DMS79 treated with DMSO at 0.1 percent for 48 hours (cell line): Measurements from ENCODE around the gene COL9A1.

Experiments
- DNase-seq: peaks from one replicate; lab custom pipeline; 2025; lab: John Stamatoyannopoulos, UW

The COL9A1 gene

DNA sequence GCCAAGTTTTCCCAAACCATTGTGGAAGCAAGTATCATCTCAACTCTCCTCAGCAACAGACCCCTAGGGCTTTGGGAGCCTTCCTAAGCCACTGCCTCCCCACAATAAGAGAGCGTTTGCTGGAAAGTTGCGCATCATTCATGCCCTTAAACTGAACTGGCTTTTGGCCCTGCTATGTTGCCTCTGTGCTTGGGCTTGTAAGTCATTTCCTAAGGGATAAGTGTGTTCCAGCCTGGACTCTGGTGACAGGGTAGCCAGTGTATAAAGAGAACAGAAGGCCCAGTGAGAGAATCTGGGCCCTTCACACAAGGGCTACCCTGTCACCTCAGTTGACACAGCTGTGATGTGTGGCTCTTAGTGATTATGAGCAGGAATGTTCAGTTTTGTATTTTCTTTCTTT lies 77.8 kb downstream of the COL9A1 start:
- no peak for DNase-seq

DNA sequence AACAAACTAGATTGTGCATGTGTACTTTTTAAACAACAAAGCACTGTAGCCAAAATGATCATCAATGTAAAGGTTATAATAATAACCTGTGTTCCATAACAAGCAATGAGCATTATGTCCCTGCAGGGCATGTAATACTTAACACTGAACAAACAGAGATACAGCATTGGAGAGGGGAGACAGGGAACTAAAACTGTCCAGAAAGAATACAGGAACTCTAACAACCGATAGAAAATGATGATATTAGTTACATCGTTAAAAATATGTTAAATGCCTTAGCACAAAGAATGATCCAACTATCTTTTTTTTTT lies 80.5 kb downstream of the COL9A1 start:
- DNase-seq, result no peak

DNA sequence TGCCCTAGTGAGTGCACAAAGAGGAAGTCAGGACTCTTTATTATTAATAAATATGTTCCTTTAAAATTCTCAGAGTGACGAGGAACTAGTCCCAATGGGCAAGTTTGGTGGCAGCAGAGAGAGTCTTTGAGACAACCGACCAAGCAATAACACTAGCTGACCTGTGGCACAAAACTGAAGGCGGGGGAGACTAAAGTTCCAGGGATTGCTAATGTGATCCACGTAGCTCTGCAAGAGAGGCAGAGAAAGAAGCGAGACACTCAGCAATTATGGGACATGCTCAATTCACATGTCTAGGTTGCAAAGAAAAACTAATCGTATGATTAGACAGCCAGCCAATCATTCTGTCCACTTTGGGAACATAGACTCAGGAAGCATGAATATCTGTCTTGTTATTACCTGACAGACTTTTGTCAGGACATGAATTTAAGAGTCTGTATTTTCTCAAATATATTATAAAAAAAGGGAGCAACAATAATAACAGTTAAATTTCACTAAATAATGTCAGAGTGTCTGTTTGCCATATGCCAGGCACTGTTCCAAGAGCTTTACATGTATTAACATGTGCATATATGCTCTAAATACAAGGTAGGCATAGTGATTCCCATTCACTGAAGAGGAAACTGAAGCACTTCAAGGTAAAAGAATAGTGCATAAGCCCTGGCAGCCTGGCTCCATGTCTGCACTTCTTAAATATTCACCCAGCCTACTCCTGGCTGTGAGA lies 81.0 kb downstream of the COL9A1 start:
- no peak for DNase-seq

DNA sequence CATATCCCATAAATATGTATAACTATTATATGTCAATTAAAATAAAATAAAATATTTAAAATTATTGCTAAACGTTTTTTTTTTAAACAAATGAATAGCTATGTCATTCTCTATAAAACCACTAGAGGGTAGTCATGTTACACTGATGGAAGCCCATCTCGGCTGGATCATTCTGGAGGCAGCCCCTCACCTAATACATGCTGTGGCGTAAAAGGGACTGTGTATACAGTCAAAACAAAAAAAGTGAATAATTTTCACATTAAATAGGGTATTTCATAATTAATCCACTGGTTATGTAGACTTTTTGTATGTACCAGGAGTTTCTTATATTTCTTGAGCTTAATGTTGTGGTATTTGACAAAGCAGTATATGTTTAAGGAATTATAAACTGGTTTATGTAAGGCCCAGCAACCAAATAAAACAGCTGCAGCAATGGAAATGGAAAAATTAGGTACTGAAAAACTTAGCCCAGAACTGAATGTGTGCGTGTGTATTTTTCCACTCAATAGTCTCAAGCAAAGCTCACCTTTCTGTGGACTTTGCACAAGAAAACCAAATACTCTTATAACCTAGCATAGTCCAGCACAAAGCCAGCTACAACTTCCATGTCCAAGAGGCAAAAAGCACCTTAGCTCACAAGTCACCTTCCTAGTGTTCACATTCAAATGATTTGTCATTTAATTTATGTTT lies 81.7 kb downstream of the COL9A1 start:
- DNase-seq, result peak; percentile 8

DNA sequence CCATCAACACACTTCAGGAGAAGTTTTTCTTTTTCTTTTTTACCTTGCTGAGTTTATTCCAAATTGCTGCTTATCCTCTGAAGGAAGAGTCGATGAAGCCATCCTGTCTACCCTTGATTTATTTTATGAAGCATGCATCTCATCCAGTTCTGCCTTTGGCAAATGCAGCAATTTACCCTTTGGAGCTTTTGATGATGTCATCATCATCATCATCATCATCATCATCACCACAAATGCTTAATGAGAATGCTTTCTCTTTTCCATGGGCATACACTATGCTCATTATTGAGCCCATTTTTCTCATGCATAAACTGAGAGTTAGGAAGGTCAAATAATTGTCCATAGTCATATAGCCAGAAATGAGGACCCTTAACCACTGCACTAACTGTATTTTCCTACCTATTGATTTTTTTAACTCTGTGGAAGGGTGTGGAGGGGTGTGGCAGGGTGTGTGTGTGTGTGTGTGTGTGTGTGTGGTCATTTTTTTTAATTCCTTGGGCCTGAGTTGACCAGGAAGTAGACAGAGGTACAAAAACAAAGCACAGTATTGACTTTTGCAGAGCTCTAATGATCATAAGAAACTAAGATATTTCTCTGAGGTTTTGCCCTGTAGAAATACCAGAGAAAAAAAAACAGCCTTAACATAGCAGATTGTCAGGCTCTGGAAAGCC lies 82.8 kb downstream of the COL9A1 start:
- no peak for DNase-seq

DNA sequence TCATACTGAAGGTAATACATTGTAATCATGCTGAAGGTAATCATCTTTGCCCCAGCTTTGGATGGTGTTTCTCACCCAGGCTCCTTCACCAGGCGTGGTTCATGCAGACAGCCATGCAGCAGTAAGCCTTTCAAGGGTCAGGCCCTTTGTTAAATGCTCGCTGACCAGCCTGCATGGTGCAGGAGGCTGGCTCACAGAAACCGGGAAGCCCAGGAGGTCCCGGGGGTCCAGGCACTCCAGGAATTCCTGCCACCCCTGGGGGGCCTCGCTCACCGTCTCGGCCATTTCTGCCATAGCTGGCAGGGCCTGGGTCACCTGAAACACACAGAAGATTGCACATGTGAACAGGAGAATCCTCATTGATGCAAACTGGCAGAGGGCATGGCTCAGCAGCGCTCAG lies 86.1 kb downstream of the COL9A1 start:
- DNase-seq, result no peak

DNA sequence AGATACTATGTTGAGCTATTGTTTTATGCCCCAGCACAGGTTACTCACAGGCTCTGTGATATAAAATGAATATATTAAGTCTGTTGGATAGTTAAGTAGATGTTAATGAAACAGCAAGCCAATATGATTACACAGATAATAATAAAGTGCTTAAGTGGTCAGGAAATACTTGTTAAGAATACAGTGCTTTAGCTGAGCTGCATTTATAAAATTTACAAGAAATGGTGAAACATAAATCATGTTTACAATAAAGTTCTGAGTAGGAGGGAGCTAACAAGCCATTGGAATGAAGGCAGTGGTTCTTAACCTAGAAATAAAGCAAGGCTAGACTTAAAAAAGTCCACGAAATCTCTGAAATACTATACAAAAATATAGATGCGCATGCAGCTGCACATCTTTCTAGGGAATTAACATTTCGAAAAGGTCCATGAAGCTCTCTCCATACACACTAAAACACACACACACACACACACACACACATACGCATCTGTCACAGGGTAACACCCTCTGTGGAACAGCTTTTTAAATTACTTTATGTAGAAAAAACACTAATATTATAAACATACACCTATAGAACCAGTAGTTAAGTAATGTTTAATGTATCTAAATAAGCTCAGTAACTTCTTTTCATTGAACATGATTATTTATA lies 87.3 kb downstream of the COL9A1 start:
- no peak for DNase-seq

DNA sequence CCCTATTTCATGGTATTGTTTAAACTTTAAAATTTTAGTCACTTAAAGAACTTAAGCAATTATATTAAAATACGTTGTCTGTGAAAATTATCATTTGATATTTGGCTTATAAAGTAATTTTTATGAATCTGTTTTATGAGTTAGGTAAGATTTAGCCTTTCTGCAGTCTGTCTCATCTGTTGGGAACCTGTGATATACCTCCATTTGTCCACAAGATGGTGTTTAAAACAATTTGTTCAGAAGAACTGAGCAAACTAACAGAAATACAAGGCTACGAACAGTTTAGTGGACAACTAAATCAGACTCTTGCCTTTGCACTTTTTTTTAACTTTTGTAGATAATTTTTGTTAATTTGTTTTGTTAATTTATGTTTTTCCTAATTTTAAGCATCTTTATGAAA lies 92.4 kb downstream of the COL9A1 start:
- DNase-seq, result no peak

DNA sequence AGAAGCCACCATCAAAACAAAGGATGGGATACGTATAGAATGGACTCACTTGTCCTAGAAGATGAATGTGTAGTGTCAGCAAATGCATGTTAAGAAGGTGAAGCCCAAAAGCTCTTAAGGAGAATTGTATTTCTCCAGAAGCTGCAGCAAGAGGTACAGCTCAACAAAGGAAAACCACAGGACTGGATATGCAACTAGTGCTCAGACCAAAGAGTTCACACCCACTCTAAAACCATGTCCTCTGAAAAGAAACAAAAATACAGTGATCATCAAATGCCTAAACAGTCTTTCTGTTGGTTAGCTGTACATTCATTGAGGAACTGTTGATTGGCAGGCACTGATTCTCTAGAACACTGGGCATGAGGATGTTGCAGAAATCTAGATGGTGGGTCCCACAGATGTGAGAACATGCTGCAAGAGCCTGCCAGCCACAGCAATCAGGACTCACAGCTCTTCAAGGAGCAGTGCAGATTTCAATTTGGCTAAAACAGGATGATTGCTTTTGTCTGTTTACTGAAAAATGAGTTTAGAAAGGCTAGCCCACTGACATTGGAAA lies 94.6 kb downstream of the COL9A1 start:
- no peak for DNase-seq

DNA sequence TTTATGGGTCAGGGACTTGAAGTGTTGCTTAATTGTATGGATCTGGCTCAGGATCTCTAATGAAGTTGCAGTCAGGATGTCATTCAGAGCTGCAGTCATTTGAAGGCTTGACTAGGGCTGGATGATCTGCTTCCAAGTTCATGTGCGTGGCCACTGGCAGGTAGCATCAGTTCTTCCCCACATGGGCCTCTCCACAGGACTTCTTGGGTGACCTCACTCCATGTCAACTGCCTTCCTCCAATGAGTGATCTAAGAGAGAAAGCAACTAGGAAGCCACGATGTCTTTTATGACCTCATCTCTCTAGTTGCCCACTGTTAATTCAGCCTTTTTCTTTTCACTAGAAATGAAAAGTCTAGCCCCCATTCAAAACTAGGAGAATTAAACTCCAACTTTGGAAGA lies 104.1 kb downstream of the COL9A1 start:
- DNase-seq, result no peak

DNA sequence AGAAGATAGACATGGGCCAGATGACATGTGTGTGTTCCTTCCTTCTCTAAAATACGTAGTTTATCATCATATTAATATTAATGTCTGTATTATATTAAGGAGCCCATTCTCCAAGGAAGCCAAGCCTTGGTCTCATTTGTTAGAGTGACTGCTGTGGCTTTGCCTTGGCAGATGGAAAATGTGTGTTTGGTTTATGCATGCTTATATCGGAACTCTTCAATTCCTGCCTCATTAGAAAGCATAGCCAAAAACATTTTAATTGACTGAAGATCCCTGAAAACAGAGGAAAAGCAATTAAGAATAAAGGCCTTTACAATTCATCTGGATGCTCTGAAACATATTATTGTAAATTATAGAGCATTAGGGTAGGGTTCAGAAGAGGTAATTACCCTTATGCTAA lies 106.4 kb downstream of the COL9A1 start:
- no peak for DNase-seq

DNA sequence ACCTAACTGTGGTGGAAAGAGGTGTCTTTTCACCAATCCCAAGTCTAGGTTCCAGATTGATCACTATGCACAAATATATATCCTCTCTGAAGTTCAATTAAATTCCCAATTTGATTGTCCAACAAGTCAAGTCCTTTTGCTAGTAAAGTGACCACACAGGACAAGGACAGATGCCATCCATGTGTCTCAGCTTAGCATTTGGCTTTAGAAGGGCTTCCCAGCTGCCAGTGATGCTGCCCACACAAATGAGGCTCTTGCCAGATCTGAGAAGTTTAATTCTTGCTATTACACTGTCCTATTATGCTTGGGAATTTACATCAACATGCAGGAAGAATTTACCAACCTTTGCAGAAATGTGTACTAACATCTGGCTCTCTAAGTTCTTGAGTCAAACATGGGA lies 108.5 kb downstream of the COL9A1 start:
- no peak for DNase-seq

DNA sequence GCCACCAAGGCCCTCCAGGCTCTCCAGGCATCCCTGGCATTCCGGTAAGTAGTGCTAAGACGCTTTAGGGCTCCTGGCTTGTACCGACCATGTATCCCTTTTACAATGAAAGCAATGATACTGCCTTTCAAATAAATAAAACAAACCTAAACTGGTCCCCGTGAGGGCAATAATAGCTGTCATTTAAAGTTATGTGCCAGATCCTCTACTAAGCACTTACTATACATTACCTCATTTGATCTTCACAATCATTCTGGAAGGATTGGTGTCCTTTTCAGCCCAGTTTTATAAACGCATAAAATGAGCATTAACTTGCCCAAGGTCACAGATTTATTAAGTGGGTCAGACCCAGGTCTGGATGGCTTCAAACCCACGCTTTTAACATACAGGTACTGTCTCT lies 114.7 kb downstream of the COL9A1 start:
- no peak for DNase-seq

DNA sequence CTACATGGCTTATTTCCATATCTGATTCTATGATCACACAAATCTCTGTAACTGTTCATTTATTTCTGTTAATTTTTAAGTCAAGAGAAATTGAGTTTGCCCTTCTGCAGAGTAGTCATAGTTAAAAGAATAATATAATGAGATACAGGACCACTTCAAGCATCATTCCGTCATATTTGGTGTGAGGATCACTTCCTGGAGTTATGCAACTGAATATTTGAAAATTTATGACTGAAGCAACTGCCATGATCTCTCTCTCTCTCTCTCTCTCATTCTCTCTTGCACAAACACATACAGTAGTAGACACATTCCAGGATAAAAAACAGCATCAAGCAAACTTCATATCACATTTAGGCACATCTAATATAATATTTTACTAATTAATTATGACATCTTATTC lies 116.4 kb downstream of the COL9A1 start:
- no peak for DNase-seq

DNA sequence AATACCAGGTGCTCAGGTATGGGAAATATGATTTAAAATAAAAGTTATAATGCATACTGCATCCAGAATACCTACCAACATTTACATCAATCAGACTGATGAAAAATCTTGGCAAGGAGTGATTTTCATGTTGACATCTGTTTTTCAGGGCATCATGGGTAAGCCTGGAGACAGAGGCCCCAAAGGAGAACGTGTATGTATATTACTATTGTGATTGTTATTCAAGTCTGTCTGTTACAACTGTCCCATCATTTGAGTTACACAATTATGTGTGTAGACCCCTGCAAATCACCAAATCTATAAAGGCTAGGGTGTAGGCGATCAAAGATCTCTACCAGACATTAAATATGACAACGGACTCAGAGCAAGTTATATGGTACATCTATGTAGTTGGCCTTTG lies 118.2 kb downstream of the COL9A1 start:
- no peak for DNase-seq

DNA sequence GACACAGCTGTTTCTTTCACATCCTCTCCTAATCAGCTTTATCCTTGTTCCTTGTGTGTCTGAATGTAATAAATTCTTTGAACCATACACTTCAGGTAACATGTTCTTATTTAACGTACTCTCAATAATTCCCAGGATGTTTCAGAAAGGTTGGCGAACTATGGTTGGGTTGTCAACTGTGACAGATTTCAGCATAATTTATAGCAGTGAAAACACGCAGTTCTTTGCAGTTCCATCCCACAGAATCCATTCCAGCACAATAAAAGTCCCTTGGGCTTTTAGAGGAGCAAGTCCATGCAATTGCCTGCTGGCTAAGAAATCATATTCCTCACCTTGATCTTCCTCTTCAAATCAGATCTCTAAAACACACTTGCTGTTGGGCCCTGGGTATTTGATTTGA lies 119.3 kb downstream of the COL9A1 start:
- DNase-seq, result no peak

DNA sequence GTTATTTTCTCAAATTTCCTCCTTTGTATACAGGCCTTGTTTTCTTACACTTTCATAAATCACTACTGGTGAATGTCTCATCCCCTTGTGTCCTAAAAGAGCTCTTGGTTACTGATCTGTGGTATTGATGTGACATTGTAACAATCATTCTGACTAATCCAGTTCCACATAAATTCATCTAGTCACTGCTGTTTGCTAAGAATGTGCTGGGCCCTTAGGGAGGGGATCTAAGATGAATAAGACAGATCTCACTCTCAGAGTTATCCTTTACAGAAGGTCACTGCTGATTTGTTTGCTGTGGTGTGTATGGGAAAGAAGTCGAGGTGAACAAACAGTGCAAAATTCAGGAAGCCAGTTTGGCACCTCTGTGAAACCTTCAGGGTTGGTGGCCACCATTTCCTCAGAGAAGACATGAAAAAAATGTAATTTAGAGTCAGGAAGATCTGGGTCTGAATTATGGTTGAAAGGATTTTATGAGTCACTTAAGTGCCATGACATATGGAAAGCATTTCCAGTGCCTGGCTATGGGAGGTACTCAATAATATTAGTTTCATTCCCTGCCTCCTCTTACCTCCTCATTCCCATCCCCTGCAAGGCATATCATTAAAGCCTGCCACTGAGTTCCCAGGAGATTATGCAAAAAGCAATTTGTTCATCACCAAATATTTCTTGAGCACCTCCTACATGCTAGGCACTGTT lies 121.8 kb downstream of the COL9A1 start:
- no peak for DNase-seq

DNA sequence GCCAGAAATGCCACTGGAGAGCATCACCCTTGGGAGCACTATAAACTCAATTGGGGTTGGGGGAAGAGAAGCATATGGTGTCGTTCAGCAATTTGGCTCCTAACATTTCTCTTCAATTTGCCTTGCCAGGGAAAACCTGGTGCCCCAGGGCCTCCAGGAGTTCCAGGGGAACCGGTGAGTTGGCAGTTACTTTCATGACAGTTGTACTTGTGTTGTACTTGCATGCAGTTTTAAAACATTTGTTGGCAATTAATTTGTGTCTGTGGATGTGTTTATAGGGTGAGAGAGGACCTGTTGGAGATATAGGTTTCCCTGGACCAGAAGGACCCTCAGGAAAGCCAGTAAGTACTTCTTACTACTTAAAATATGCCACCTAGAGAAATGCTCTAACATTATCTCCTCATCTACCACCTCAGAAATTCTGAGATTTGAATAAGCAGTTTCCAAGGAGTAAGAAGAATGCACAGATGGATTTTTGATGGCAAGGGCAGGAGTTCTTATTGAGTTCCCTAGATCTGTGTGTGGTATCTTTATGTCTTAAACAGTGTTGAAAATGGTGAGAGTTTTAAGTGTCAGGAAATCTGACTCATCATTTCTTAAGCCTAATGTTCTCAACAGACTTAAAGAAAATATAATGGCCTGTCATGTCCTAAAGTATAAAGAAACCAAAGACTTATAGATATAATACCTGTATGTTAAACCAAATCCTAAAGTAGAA lies 122.5 kb downstream of the COL9A1 start:
- no peak for DNase-seq

DNA sequence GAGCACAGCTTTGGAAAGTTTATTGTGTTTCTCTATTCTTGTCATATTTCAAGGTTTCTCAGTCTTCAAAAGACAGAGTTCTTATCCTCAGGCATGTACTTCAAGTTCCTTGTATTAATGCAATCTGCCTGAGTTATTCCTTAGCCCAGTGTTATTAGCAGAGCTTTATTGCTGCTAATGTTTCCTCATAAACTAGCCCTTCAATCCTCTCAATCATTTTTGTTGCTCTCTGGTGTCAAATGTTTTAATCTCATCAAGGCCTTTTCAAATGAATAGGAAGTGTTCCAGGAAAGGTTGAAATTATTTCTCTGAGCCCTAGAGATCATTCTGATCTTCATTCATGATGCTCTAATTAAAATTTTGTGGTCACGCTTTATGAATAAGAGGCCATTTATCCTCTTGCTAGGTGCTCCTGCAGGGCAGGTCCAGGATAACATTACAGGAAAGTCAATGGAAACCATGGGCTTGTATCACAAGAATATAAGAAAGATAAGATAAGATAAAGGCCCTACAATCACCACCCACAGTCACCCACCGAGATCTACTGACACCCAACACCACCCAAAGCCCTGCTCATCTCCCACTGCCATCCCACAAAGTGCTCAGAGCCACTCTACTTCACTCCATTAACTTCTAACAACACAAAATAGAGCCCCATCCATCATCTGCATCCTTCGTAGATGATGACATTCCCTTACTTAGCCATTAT lies 125.9 kb downstream of the COL9A1 start:
- DNase-seq, result peak; percentile 28

DNA sequence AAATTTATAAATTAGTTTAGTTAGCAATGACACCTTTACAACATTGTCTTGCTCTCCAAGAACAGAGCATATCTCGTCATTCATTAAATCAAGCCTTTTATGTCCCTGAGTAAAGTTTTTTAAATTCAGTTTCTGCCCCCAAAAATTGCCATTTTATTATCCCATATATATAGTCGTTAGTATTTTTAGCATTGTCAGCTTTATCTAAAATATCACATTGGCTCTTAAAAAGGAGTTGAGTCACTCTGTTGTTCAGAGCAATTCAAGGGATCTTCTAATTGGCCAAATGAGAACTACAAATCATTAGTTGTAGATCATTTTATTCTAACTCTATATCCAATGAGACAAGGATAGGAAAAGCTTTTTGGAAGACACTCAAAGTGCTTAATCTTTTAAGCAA lies 127.1 kb downstream of the COL9A1 start:
- no peak for DNase-seq

DNA sequence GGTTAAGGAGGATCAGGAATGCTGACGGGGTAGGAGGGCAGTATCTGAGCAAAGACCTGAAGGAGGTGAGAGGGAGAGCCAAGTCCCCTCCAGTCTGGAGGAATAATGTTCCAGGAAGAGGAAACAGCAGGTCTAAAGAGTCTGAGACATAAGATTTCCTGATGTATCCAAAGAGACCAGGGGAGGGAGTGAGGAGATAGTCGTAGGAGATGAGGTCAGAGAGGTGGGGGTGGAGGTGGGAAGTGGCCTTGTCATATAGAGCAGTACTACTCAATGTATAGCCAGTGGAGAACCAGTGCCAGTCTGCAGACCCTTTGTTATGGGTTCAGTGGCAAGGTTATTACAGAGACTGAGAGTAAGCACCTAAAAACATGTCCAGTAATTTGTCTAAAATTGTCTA lies 130.6 kb downstream of the COL9A1 start:
- no peak for DNase-seq
